GM12874 (cell line): ENCODE data around the gene PPM1F.

ENCODE experiments used
- TF ChIP-seq, protein P1 (sequence below): IDR thresholded peaks from 2 replicates; pipeline ENCODE4 v1.5.1; 2011; ENCODE audit warnings: low read depth, mild to moderate bottlenecking, control low read depth, low read length, moderate library complexity; ENCODE audit not compliant: insufficient read depth

The PPM1F gene

DNA sequence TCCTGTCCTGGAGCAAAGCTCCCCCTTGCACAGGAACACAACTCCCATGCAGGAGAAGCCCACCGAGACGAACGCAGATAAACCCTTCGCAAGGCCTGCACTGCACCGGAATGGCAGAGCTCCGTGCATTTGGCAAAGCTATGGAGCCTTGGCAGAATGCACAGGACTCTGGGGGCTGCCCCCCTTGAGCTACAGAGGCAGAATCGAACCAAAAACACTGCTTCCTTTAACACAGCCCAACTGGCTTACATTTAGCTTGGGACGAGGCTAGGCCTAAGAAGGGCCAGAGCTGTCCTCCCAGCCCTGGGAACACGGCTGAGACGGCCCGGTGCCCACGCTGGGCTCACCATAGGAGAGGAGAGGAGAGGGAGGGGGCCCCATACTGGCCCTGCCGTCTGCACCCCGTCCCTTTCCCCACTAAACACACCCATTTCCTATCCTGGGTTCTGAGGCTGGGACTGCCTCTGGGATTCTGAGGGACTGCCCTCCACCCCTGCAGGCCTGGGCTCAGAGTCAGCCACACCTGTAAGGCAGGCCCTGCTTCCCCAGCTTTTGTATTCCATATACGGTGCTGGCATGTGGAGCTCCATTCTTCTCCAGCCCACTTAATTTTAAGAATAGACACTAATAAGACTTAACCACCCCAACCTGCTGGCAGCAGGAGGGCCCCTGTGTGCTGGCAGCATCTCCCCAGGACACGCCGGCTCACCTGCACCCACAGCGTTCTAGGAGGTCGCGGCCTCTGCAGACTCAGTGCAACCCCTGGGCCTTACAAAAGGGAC, 32.9 kb downstream of the PPM1F start:
- TF ChIP-seq, protein P1, sequence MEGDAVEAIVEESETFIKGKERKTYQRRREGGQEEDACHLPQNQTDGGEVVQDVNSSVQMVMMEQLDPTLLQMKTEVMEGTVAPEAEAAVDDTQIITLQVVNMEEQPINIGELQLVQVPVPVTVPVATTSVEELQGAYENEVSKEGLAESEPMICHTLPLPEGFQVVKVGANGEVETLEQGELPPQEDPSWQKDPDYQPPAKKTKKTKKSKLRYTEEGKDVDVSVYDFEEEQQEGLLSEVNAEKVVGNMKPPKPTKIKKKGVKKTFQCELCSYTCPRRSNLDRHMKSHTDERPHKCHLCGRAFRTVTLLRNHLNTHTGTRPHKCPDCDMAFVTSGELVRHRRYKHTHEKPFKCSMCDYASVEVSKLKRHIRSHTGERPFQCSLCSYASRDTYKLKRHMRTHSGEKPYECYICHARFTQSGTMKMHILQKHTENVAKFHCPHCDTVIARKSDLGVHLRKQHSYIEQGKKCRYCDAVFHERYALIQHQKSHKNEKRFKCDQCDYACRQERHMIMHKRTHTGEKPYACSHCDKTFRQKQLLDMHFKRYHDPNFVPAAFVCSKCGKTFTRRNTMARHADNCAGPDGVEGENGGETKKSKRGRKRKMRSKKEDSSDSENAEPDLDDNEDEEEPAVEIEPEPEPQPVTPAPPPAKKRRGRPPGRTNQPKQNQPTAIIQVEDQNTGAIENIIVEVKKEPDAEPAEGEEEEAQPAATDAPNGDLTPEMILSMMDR, result no peak

GRCh38 chr22:21918466-21919185, 34.0 kb downstream of the PPM1F start:
- TF ChIP-seq, protein P1, result no peak

GRCh38 chr22:21917959-21918261, 34.7 kb downstream of the PPM1F start:
- TF ChIP-seq, protein P1, result no peak

DNA sequence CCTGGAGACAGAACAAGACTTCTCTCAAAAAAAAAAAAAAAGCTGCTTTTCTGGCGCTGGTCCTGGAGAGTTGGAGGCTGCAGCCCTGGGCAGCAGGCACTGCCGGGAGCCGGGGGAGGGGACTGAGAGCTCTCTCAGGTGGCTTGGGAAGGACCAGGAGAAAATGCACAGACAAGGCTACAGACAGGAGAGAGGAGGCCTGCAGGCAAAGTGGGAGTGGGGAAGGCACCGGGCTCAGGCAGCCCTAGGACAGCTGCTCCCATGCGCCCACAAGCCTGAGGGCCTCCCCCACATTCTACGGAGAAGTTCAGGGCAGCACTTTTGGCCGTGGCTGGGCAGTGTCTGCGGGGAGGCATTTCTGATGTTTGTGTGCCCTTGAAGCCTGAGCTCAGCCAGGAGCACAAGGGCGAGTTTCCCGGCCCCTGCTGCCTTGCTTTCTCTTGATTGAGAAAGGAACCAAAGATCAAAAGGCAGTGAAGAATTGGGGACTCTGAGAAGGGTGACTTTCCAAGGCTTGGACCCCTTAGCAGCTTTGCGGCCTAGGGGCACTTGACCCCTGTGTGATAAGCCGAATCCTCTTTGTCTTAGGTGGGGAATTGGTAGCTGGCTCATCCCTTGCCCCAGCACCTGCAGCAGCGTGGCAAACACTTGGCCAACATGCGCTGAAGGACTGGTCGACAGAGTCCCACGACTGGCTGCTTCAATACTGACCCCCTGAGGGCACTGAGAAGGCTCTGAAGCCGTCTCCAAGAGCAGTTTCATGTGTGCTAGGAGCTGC, 35.3 kb downstream of the PPM1F start:
- TF ChIP-seq, protein P1, result no peak

DNA sequence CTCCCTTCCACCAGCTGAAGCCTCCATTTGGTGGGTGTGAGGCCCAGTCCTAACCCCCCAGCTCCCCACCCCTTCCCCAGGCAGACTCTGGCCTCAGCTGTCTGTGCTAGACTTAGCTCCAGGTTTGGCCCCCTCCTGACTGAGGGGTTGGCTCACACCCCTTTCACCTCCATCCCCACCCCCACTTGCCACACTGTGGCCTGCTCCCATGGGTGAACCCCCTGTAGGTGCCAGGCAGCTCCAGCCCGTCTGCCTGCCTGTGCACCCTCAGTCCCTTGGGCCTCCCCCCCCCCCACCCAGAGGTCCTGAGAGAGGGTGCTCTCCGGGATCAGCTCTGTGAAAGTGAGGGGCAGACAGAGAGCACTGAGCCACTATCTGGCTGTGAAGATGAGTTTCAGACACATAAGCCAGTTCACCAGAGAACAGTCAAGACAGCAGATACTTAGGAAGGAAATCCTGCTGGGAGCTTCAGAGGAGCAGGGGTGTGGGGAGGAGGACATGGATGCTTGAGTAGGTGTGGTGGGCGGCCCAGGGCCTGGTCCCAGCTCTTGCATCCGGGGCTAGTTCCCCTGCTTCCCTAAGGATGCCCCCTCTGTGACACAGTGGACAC, 36.2 kb downstream of the PPM1F start:
- TF ChIP-seq, protein P1, result no peak

GRCh38 chr22:21915624-21916308, 36.9 kb downstream of the PPM1F start:
- TF ChIP-seq, protein P1, result no peak
